Mesendoderm (in vitro differentiated cells): ENCODE data around the gene ATAD1.

Source experiments
- DNase-seq: peaks from one replicate; pipeline ENCODE4 v3.0.0; 2013
- H2AK5ac ChIP-seq: 2 replicates; pipeline ENCODE4 v1.6.1; 2013; ENCODE audit warnings: low read length, inconsistent platforms
- H2BK120ac ChIP-seq: 2 replicates; pipeline ENCODE4 v1.6.1; 2013; ENCODE audit warnings: low read depth, mild to moderate bottlenecking, low read length, moderate library complexity, mixed read lengths
- H2BK15ac ChIP-seq: replicated peaks from 2 replicates; pipeline ENCODE4 v1.6.1; 2013; ENCODE audit warnings: low read depth, mild to moderate bottlenecking, moderate library complexity
- H2BK5ac ChIP-seq: 2 replicates; pipeline ENCODE4 v1.6.1; 2013; ENCODE audit warnings: low read length, inconsistent platforms
- H3K18ac ChIP-seq: 2 replicates; pipeline ENCODE4 v1.6.1; 2013; ENCODE audit warnings: mild to moderate bottlenecking, low read length, mixed read lengths
- H3K23ac ChIP-seq: one replicate; pipeline ENCODE4 v1.6.1; 2013; ENCODE audit warnings: low read length
- H3K27ac ChIP-seq: 2 replicates; pipeline ENCODE4 v1.5.1; 2013; ENCODE audit warnings: low read depth, mild to moderate bottlenecking, inconsistent platforms, low read length, moderate library complexity
- H3K27me3 ChIP-seq: 2 replicates; pipeline ENCODE4 v1.6.1; 2013; ENCODE audit warnings: low read length, control low read depth, mild to moderate bottlenecking, inconsistent platforms; ENCODE audit not compliant: insufficient read depth, poor library complexity
- H3K36me3 ChIP-seq: 2 replicates; pipeline ENCODE4 v1.6.1; 2013; ENCODE audit warnings: low read length, inconsistent platforms; ENCODE audit not compliant: control insufficient read depth, insufficient read depth
- H3K4ac ChIP-seq: one replicate; pipeline ENCODE4 v1.6.1; 2013; ENCODE audit warnings: low read depth, mild to moderate bottlenecking, low read length, moderate library complexity
- H3K4me1 ChIP-seq: 2 replicates; pipeline ENCODE4 v1.6.1; 2013; ENCODE audit warnings: low read depth, low read length, inconsistent platforms; ENCODE audit not compliant: control insufficient read depth
- H3K4me2 ChIP-seq: 2 replicates; pipeline ENCODE4 v1.6.1; 2013; ENCODE audit warnings: low read length
- H3K4me3 ChIP-seq: 2 replicates; pipeline ENCODE4 v1.5.1; 2013; ENCODE audit warnings: mild to moderate bottlenecking, low read length
- H3K56ac ChIP-seq: one replicate; pipeline ENCODE4 v1.6.1; 2013; ENCODE audit warnings: low read length
- H3K79me1 ChIP-seq: 2 replicates; pipeline ENCODE4 v1.6.1; 2013; ENCODE audit warnings: low read length, inconsistent platforms
- H3K79me2 ChIP-seq: 2 replicates; pipeline ENCODE4 v1.6.1; 2013; ENCODE audit warnings: mild to moderate bottlenecking, low read length; ENCODE audit not compliant: control insufficient read depth, insufficient read depth
- H3K9ac ChIP-seq: 2 replicates; pipeline ENCODE4 v1.6.1; 2013; ENCODE audit warnings: low read length, inconsistent platforms
- H4K5ac ChIP-seq: one replicate; pipeline ENCODE4 v1.6.1; 2013; ENCODE audit warnings: low read length
- H4K8ac ChIP-seq: one replicate; pipeline ENCODE4 v1.6.1; 2013; ENCODE audit warnings: low read depth, mild to moderate bottlenecking, control low read depth, low read length, moderate library complexity
- WGBS: extraction: QIAGEN DNeasy Blood & Tissue Kit; methylation state at CpG from one replicate; pipeline ENCODE4 v1.1.7; 2013; ENCODE audit warnings: low lambda C conversion rate, missing lambda C conversion rate; ENCODE audit not compliant: insufficient coverage; ENCODE audit errors: extremely low coverage; 5-methylcytosine and 5-hydroxymethylcytosine counted together

ATAD1 gene

DNA sequence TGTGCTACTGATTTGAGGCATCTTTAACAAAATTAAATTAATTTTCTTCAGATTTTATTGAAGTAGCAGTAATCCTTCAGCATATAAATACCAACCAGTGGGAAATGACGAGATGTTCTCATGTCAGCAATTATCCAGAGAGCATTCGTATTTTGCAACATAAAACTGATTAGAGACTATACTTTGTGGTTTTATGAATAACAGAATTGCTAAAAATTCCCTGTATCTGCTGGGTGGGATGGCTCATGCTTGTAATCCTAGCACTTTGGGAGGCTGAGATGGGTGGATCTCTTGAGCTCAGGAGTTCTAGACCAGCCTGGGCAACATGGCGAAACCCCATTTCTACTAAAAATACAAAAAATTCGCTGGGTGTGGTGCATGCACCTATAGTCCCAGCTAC lies 56.9 kb downstream of the ATAD1 start:
- H2BK120ac ChIP-seq, result no peak overlapping the region
- H3K23ac ChIP-seq, result no peak overlapping the region
- H3K4ac ChIP-seq, result no peak overlapping the region
- H3K18ac ChIP-seq, result no peak overlapping the region
- no peak overlapping the region for H4K5ac ChIP-seq
- no peak overlapping the region for H3K56ac ChIP-seq
- H3K4me1 ChIP-seq, result no peaks in the 10 kb centered on the region
- H2BK15ac ChIP-seq, result no peak overlapping the region
- H3K36me3 ChIP-seq, result no peaks in the 10 kb centered on the region
- H3K79me2 ChIP-seq, result no peaks in the 10 kb centered on the region
- no peak overlapping the region for H3K4me3 ChIP-seq
- H3K27me3 ChIP-seq, result no peaks in the 10 kb centered on the region
- no peak overlapping the region for H2BK5ac ChIP-seq
- no peak overlapping the region for H2AK5ac ChIP-seq
- no peak overlapping the region for H3K27ac ChIP-seq
- H3K4me2 ChIP-seq, result no peak overlapping the region
- no CpG with 5 or more reads among the region's 4 CpGs for WGBS
- DNase-seq, result no peak
- H3K9ac ChIP-seq, result no peak overlapping the region
- no peak overlapping the region for H4K8ac ChIP-seq
- H3K79me1 ChIP-seq, result no peaks in the 10 kb centered on the region

DNA sequence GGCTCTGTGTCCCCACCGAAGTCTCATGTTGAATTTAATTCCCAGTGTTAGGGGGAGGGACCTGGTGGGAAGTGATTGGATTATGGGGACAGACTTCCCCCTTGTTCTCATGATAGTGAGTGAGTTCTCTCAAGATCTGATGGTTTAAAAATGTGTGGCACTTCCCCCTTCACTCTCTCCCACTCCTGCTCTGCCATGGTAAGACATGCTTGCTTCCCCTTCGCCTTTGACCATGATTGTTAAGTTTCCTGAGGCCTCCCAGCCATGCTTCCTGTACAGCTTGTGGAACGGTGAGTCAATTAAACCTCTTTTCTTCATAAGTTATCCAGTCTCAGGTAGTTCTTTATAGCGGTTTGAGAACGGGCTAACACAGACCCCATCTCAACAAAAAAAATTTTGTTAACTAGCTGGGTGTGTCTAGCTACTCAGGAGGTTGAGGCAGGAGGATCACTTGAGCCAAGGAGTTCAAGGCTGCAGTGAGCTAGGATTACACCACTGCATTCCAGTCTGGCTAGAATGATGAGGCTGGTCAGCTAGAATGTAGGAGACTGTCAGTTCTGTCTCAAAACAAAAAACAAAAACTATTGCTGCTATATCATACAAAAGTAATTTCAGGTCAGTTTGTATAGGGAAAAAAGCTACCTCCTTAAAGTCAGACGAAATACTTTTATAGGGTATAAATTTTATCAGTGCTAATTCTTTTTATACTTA lies 57.7 kb downstream of the ATAD1 start:
- H2BK15ac ChIP-seq, result no peak overlapping the region
- H4K8ac ChIP-seq, result no peak overlapping the region
- H2BK120ac ChIP-seq, result no peak overlapping the region
- no peak overlapping the region for H3K9ac ChIP-seq
- no peak overlapping the region for H3K4ac ChIP-seq
- no peak overlapping the region for H3K4me2 ChIP-seq
- no peak overlapping the region for H3K23ac ChIP-seq
- H3K27me3 ChIP-seq, result no peaks in the 10 kb centered on the region
- no peak overlapping the region for H3K27ac ChIP-seq
- H4K5ac ChIP-seq, result no peak overlapping the region
- H3K4me1 ChIP-seq, result no peaks in the 10 kb centered on the region
- no peak overlapping the region for H2AK5ac ChIP-seq
- H3K56ac ChIP-seq, result no peak overlapping the region
- no CpG with 5 or more reads among the region's 6 CpGs for WGBS
- H3K36me3 ChIP-seq, result no peaks in the 10 kb centered on the region
- H3K18ac ChIP-seq, result no peak overlapping the region
- no peaks in the 10 kb centered on the region for H3K79me1 ChIP-seq
- no peak overlapping the region for H2BK5ac ChIP-seq
- DNase-seq, result no peak
- no peaks in the 10 kb centered on the region for H3K79me2 ChIP-seq
- H3K4me3 ChIP-seq, result no peak overlapping the region

DNA sequence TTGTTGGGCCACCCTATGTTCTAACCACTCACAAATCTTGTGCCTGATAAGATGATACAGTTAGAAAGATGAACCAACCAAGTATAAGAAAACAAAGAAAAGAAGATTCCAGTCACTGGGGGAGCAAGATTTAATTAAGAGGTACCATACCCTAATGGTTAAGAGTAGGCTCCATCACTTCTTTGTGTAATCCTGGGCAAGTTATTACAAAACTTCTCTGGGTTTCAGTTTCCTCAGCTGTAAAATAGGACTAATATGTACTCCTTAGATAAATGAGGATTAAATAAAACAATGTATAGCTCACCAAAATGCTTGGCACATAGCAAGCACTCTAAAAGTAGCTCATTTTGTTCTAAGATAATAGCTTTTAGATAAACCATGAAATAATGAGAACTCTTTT lies 58.5 kb downstream of the ATAD1 start:
- Histone ChIP-seq H3K56ac (no peak overlapping the region), H3K18ac (no peak overlapping the region), H3K36me3 (no peaks in the 10 kb centered on the region), H3K4me2 (no peak overlapping the region), H3K79me1 (no peaks in the 10 kb centered on the region), H4K8ac (no peak overlapping the region), H2AK5ac (no peak overlapping the region), H3K79me2 (no peaks in the 10 kb centered on the region), H3K27me3 (no peaks in the 10 kb centered on the region), H3K4me1 (no peaks in the 10 kb centered on the region), H2BK120ac (no peak overlapping the region), H2BK15ac (no peak overlapping the region), H3K27ac (no peak overlapping the region), H3K4me3 (no peak overlapping the region), H4K5ac (no peak overlapping the region), H3K23ac (no peak overlapping the region), H3K4ac (no peak overlapping the region), H2BK5ac (no peak overlapping the region), H3K9ac (no peak overlapping the region)
- no peak for DNase-seq

DNA sequence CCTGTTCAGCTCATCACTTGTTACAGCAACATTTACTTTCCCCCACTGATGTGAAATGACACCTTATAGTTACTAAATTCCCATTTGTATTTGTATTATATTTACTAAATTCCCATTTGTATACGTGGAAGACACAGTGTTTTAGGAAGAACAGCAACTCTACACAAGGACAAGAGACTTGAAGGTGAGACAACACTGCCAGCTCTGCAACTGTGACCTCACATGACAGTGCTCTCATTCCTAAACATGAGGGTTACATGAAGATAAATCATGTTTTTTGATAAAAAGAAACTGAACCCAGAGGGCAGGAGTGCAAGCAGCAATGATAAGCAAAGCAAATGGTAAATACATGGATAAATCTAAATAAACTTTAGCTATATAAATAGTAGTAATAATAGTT lies 60.3 kb downstream of the ATAD1 start:
- no peak overlapping the region for H2BK15ac ChIP-seq
- H3K18ac ChIP-seq, result no peak overlapping the region
- H3K27me3 ChIP-seq, result no peaks in the 10 kb centered on the region
- H3K4me2 ChIP-seq, result no peak overlapping the region
- no peak overlapping the region for H2BK120ac ChIP-seq
- H2BK5ac ChIP-seq, result no peak overlapping the region
- no peak overlapping the region for H3K4ac ChIP-seq
- no peaks in the 10 kb centered on the region for H3K79me2 ChIP-seq
- H3K4me1 ChIP-seq, result no peaks in the 10 kb centered on the region
- H3K36me3 ChIP-seq, result no peaks in the 10 kb centered on the region
- no peak overlapping the region for H3K4me3 ChIP-seq
- no peak overlapping the region for H2AK5ac ChIP-seq
- no CpG with 5 or more reads among the region's 1 CpG for WGBS
- no peak overlapping the region for H3K9ac ChIP-seq
- H3K79me1 ChIP-seq, result no peaks in the 10 kb centered on the region
- DNase-seq, result no peak
- H3K23ac ChIP-seq, result no peak overlapping the region
- no peak overlapping the region for H4K8ac ChIP-seq
- no peak overlapping the region for H3K27ac ChIP-seq
- H4K5ac ChIP-seq, result no peak overlapping the region
- no peak overlapping the region for H3K56ac ChIP-seq

DNA sequence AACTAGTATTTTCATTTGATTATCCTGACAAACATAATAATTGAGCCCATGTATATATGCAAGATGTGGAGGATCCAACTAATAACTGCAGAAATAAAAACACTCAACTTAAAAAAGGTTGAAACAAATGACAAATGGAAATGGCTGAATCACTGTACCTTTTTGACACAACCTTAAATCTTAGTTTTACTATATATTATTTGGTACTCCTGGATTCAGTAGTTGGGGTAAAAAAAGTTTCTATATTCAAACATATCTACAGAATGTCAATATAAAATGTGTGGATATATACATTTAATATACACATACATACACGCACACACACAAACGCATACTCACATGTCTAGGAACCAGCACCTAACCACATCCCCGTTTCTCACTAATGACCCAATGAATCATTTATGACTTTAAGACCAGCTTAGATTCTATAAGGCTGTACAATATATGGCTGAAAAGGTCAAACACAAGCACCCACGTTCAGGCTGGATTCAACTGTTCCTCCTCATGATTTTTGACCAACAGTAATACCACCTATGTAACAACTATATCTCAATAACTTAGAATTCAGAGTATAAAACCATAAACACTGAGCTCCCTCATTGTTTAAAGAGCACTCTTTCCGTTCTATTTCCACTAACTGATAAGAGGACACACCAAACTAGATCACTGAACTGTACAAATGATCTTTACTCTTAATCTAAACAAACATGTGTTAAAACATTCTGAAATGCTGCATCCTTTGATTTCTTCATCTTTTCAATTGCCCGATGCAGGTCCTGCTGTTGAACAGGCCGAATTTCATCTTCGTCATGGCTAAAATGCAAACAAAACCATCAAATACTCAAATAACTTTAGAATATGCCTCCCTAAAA lies 63.8 kb downstream of the ATAD1 start:
- no peak overlapping the region for H2AK5ac ChIP-seq
- no peaks in the 10 kb centered on the region for H3K27me3 ChIP-seq
- no CpG with 5 or more reads among the region's 8 CpGs for WGBS
- no peak overlapping the region for H3K23ac ChIP-seq
- H3K79me1 ChIP-seq, result no peaks in the 10 kb centered on the region
- H2BK5ac ChIP-seq, result no peak overlapping the region
- H3K56ac ChIP-seq, result no peak overlapping the region
- no peak overlapping the region for H4K5ac ChIP-seq
- DNase-seq, result no peak
- H3K4ac ChIP-seq, result no peak overlapping the region
- H3K36me3 ChIP-seq, result no peaks in the 10 kb centered on the region
- H3K4me3 ChIP-seq, result no peak overlapping the region
- H3K4me1 ChIP-seq, result no peaks in the 10 kb centered on the region
- H3K79me2 ChIP-seq, result no peaks in the 10 kb centered on the region
- H3K9ac ChIP-seq, result no peak overlapping the region
- no peak overlapping the region for H3K27ac ChIP-seq
- no peak overlapping the region for H2BK120ac ChIP-seq
- no peak overlapping the region for H3K4me2 ChIP-seq
- no peak overlapping the region for H4K8ac ChIP-seq
- no peak overlapping the region for H3K18ac ChIP-seq
- no peak overlapping the region for H2BK15ac ChIP-seq
